Subcutaneous abdominal adipose tissue (tissue), 5 donors: ENCODE measurements around the gene FOXN4.
A peak's percentile ranks its signal among the peaks of the same experiment; 100 is the strongest.

ENCODE experiments used
- H3K27ac ChIP-seq: one replicate; pipeline ENCODE4 v1.7.0; 2013; ENCODE audit warnings: low read depth, mild to moderate bottlenecking, inconsistent platforms, low read length, moderate library complexity
- H3K27me3 ChIP-seq, 5 donors: one replicate each; pipeline ENCODE4 v1.7.0; 2013; ENCODE audit warnings: low read length in 5 of 5, inconsistent platforms in 1 of 5; ENCODE audit not compliant: control insufficient read depth in 5 of 5, insufficient read depth in 4 of 5
- H3K36me3 ChIP-seq, 5 donors: one replicate each; pipeline ENCODE4 v1.7.0; 2013; ENCODE audit warnings: low read length in 5 of 5; ENCODE audit not compliant: control insufficient read depth in 5 of 5, insufficient read depth in 5 of 5
- H3K4me1 ChIP-seq, 5 donors: one replicate each; pipeline ENCODE4 v1.7.0; 2013; ENCODE audit warnings: low read length in 5 of 5, mild to moderate bottlenecking in 3 of 5, moderate library complexity in 1 of 5; ENCODE audit not compliant: control insufficient read depth in 5 of 5, insufficient read depth in 5 of 5
- H3K4me3 ChIP-seq, 5 donors: one replicate each; pipeline ENCODE4 v1.7.0; 2013; ENCODE audit warnings: low read length in 5 of 5, low read depth in 1 of 5
- H3K9ac ChIP-seq, 5 donors: one replicate each; pipeline ENCODE4 v1.7.0; 2013; ENCODE audit warnings: low read length in 5 of 5, mild to moderate bottlenecking in 4 of 5, moderate library complexity in 3 of 5
- H3K9me3 ChIP-seq, 5 donors: one replicate each; pipeline ENCODE4 v1.7.0; 2013; ENCODE audit warnings: low read length in 5 of 5; ENCODE audit not compliant: control insufficient read depth in 5 of 5
- donor health status: healthy.
- donor health status: healthy.
- donor health status: healthy.
- donor health status: healthy.
- donor health status: healthy.

Gene FOXN4

DNA sequence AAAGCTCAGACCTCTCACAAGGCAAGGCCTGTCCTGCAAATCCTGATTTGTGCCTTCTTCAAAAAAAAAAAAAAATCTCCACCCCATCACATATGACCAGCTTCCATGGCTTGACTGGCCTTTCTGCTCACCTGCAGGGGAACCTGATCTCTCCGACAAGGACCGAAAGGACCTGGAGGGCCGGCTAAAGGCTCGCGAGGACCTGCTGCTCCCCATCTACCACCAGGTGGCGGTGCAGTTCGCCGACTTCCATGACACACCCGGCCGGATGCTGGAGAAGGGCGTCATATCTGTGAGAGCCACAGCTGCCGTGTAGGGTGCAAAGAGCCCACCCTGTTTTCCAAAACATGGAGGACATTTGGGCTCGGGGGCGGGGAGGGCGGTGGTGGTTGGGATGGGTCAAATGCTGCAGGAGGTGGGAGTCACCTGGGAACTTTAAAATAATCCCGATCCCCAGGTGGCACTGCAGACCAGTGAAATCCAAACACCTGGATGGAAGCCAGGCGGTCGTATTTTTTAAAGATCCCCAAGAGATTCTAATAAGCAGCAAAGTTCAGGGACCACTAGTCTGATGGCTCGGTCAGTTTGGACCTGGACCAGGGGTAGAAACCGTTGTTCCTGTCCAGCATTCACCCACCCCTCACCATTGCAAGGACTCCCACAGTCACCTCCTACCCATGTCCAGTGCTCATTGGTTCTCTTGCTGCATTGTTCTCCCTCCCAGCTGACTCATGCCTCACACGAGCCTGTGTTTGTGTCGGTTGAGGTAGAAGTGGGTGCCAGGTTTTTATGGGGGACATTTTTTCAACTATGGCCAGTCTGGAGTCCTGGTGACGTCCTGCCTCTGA, 44.8 kb downstream of the FOXN4 start:
- peak overlapping the region; percentile 23 for H3K27ac ChIP-seq
- H3K9ac ChIP-seq = no peak overlapping the region
- peaks cover 0 to 10% (median 6%) of the 10 kb centered on the region in 5 donors for H3K4me1 ChIP-seq
- H3K27me3 ChIP-seq = no peaks in the 10 kb centered on the region
- H3K36me3 ChIP-seq = peaks cover 17 to 96% (median 91%) of the 10 kb centered on the region in 5 donors
- H3K9me3 ChIP-seq = no peaks in the 10 kb centered on the region
- H3K4me3 ChIP-seq = no peak overlapping the region

DNA sequence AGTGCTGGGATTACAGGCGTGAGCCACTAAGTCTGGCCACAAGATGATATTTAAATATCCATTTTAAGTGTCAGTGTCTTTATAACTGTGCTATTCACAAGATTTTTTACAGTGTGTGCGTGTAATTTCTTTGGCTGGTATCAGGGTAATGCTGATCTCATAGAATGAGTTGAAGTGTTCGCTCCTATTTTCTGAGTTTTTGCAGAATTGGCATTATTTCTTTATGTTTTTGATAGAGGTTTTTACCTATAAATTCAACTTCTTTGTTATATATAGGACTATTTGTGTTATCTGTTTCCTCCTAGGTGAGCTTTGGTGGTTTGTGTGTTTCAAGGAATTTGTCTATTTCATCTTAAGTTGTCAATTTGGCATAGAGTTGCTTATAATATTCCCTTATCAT, 45.6 kb downstream of the FOXN4 start:
- H3K27ac ChIP-seq = no peak overlapping the region
- no peak overlapping the region for H3K4me3 ChIP-seq
- H3K9me3 ChIP-seq = no peaks in the 10 kb centered on the region
- H3K27me3 ChIP-seq = no peaks in the 10 kb centered on the region
- H3K36me3 ChIP-seq = peaks cover 16 to 98% (median 93%) of the 10 kb centered on the region in 5 donors
- H3K9ac ChIP-seq = no peak overlapping the region
- H3K4me1 ChIP-seq = peaks cover 0 to 10% (median 6%) of the 10 kb centered on the region in 5 donors

DNA sequence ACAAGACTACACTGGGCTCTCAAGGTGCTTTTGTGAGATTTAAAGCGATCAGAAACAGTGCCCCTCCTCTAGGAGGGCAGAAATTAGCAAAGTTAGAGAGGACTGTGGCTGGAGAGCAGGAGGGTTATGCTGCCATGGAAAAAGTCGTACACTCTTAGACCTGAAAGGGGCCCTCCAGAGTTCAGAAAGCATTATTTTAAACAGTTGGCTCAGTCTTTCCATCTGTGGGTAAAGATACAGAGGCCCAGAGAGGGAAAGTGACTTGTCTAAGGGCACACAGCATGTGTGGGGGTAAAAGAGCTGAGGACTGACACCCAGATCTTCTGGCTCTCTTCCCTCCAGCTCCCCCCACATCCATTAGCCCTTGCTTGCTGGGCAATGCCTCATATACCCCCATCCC, 47.1 kb downstream of the FOXN4 start:
- H3K4me3 ChIP-seq = no peak overlapping the region
- H3K27ac ChIP-seq = no peak overlapping the region
- H3K9me3 ChIP-seq = no peaks in the 10 kb centered on the region
- H3K27me3 ChIP-seq = no peaks in the 10 kb centered on the region
- no peak overlapping the region for H3K9ac ChIP-seq
- H3K36me3 ChIP-seq = peaks cover 16 to 96% (median 92%) of the 10 kb centered on the region in 5 donors
- H3K4me1 ChIP-seq = peaks cover 0 to 10% (median 6%) of the 10 kb centered on the region in 5 donors

DNA sequence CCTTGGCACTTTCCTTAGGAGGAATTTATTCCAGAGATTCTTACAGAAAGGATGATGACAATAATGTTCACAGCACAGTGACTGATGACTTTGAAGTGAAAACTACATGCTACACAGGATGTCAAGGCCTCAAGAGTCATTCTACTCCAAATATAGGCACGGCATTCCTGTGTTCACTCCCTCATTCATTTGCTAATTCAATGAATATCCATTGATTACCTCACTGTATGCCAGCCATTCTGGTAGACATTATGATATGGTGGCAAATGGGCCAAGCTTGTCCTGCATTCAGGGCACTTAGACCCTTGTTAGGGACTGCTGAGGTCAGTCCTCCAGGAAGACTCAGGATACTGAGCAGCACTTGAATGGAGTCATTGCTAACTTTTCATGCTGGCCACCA, 48.0 kb downstream of the FOXN4 start:
- Histone ChIP-seq H3K27ac (no peak overlapping the region), H3K36me3 (peaks cover 13 to 96% (median 92%) of the 10 kb centered on the region in 5 donors), H3K27me3 (no peaks in the 10 kb centered on the region)

DNA sequence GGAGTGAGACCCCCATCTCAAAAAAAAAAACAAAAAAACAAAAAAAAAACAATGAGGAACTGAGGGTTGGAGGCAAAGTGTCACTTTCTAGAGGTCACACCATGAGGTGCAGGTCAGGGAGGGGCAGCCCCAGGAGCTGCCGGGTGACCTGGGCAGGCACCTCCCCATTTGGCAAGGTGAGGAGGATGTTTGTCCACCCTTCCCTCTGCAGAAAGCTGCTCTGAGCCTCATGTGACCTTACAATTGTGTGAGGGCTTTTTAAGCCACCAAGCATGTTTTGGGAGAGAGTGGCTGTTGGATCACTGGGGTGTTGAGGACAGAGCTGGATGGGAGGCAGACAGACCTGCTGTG, 49.6 kb downstream of the FOXN4 start:
- no peaks in the 10 kb centered on the region for H3K27me3 ChIP-seq
- no peak overlapping the region for H3K9ac ChIP-seq
- peaks cover 0 to 4% (median 4%) of the 10 kb centered on the region in 5 donors for H3K4me1 ChIP-seq
- no peak overlapping the region for H3K27ac ChIP-seq
- H3K9me3 ChIP-seq = no peaks in the 10 kb centered on the region
- peaks cover 17 to 96% (median 91%) of the 10 kb centered on the region in 5 donors for H3K36me3 ChIP-seq
- H3K4me3 ChIP-seq = no peak overlapping the region

More for the DNA sequence above, 48.0 kb downstream of the FOXN4 start:
- H3K4me1 ChIP-seq = peaks cover 0 to 10% (median 6%) of the 10 kb centered on the region in 5 donors
- no peak overlapping the region for H3K4me3 ChIP-seq
- no peak overlapping the region for H3K9ac ChIP-seq
- H3K9me3 ChIP-seq = no peaks in the 10 kb centered on the region

DNA sequence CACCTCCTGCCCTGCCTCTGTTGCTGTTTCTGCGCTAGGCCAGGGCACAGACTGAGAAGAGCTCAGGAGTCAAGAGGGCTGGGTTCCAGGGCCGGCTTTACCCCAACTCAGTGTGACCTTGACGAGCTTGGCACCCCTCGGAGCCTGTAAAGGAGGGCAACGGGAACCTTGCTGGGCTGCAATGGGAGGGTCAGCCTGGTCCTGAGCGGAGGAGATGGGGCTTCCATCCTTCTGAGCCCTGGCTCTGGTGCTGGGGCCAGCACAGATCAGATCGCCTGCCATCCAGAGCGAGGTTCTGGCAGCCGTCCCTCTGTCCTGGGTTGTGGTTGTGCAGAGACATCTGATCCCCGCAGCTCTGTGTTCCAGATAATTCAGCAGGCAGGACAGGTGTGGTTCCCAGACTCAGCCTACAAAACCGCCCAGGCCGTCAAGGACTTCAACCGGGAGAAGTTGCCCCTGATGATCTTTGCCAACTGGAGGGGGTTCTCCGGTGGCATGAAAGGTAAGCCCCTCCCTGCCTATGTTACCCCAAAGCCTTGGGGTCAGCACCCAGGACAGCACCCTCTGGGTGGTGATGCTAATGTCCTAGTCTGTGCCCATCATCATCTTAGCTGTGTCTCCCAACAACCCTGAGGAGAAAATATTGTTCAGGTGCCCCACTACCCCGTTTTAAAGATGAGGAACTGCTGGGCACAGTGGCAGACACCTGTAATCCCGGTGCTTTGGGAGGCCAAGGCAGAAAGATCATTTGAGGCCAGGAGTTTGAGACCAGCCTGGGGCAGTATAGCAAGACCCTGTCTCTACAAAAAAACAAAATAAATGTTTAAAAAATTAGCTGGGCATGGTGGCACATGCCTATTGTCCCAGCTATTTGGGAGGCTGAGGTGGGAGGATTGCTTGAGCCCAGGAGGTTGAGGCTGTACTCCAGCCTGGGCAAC, 50.2 kb downstream of the FOXN4 start:
- Histone ChIP-seq H3K4me1 (no peaks in the 10 kb centered on the region), H3K36me3 (peaks cover 18 to 96% (median 91%) of the 10 kb centered on the region in 5 donors), H3K27me3 (no peaks in the 10 kb centered on the region), H3K27ac (no peak overlapping the region), H3K4me3 (no peak overlapping the region), H3K9ac (no peak overlapping the region), H3K9me3 (peaks cover 0 to 6% (median under 1%) of the 10 kb centered on the region in 5 donors)

DNA sequence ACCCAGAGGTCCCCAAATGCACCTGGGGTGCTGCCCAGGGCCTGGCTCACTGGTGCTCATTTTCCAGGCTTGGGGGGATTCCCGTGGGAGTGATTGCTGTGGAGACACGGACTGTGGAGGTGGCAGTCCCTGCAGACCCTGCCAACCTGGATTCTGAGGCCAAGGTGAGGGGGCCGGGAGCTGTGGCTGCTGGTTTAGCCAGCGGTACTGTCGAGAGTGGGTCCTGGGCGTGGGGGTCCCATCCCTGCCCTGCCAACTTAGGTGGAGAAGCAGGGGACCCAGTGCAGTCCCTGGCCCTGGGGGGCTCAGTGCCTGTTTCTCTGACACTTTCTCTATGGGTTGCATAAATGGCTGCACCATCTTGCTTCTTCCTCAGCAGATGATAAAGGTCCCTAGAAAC, 50.9 kb downstream of the FOXN4 start:
- Histone ChIP-seq H3K9ac (no peak overlapping the region), H3K27me3 (no peaks in the 10 kb centered on the region), H3K4me3 (no peak overlapping the region), H3K27ac (no peak overlapping the region), H3K9me3 (peaks cover 0 to 10% (median 5%) of the 10 kb centered on the region in 5 donors), H3K4me1 (no peaks in the 10 kb centered on the region), H3K36me3 (peaks cover 20 to 96% (median 91%) of the 10 kb centered on the region in 5 donors)

DNA sequence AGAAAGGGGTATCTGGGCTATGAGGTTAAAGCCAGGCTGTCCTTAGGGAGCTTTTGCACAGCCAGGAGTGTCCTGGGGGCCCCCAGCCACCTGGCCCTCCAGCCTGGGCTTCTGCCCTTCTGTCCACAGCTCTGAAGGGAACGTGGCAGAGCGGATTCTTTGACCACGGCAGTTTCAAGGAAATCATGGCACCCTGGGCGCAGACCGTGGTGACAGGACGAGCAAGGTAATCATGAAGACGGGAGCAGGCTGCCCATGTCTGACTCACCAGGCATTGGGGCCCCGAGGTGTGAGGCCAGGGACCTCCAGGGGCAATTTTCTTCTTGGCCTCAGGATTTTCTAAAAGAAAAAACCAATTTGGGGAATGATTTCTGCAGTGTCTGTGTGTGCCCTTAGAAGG, 53.1 kb downstream of the FOXN4 start:
- H3K9me3 ChIP-seq = peaks cover 0 to 10% (median 6%) of the 10 kb centered on the region in 5 donors
- H3K4me3 ChIP-seq = no peak overlapping the region
- H3K36me3 ChIP-seq = peaks cover 33 to 98% (median 97%) of the 10 kb centered on the region in 5 donors
- H3K27ac ChIP-seq = no peak overlapping the region
- H3K4me1 ChIP-seq = no peaks in the 10 kb centered on the region
- H3K27me3 ChIP-seq = no peaks in the 10 kb centered on the region
- no peak overlapping the region for H3K9ac ChIP-seq

DNA sequence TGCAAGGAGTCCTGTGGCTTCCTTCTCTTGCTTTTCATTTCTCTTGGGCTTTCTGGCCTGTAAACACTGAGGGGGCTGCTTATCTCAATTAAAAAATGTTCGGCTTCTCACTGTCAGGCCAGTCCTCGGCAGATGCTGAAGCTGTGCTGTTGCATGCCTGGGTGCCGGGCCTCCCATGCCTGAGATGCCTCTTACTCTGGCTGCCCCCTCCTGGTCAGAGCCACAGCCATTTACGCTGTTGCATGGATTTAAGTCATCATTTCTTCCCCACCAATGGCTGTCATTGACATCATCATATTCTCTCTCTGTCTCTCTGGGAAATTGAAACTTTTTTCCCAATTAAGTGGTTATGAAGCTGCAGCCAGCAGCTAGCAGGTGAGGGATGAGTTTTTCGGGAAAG, 53.7 kb downstream of the FOXN4 start:
- no peak overlapping the region for H3K27ac ChIP-seq
- H3K9me3 ChIP-seq = peaks cover 0 to 10% (median 6%) of the 10 kb centered on the region in 5 donors
- peaks cover 32 to 98% (median 97%) of the 10 kb centered on the region in 5 donors for H3K36me3 ChIP-seq
- H3K4me3 ChIP-seq = no peak overlapping the region
- H3K4me1 ChIP-seq = no peaks in the 10 kb centered on the region
- H3K9ac ChIP-seq = no peak overlapping the region
- H3K27me3 ChIP-seq = no peaks in the 10 kb centered on the region
